NCI-H187 (cell line): Measurements from ENCODE around the gene POLDIP3.
"Not testable (repeated sequence)": the region's sequence is repeated elsewhere in the genome, so short reads cannot be mapped to it uniquely, and the experiment has no call there.

Experiments
- DNase-seq, 2 experiments: peaks; one replicate each; lab custom pipeline; 2025; lab: John Stamatoyannopoulos, UW

POLDIP3 gene

GRCh38 chr22:42585096-42585495, 29.6 kb downstream of the POLDIP3 start:
- DNase-seq, result no peak

- no peak for DNase-seq
These were observed 30.2 kb downstream of the POLDIP3 start for GRCh38 chr22:42584364-42584940.

DNA sequence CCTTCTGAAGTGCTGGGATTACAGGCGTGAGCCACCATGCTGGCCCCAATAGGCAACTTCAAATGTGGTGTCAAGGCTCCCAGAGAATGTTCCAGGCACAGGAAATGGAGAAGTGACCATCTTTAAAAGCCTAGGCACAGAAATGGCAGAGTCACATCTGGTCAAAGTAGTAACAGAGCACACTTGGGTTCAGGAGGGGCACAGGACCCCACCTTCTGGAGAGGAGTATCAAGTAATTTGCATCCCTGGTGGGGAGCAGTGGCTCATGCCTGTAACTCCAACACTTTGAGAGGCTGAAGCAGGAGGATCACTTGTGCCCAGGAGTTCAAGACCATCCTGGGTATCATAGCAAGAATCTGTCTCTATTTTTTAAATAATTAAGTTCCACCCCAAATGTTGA, 31.7 kb downstream of the POLDIP3 start:
- DNase-seq, result no peak

DNA sequence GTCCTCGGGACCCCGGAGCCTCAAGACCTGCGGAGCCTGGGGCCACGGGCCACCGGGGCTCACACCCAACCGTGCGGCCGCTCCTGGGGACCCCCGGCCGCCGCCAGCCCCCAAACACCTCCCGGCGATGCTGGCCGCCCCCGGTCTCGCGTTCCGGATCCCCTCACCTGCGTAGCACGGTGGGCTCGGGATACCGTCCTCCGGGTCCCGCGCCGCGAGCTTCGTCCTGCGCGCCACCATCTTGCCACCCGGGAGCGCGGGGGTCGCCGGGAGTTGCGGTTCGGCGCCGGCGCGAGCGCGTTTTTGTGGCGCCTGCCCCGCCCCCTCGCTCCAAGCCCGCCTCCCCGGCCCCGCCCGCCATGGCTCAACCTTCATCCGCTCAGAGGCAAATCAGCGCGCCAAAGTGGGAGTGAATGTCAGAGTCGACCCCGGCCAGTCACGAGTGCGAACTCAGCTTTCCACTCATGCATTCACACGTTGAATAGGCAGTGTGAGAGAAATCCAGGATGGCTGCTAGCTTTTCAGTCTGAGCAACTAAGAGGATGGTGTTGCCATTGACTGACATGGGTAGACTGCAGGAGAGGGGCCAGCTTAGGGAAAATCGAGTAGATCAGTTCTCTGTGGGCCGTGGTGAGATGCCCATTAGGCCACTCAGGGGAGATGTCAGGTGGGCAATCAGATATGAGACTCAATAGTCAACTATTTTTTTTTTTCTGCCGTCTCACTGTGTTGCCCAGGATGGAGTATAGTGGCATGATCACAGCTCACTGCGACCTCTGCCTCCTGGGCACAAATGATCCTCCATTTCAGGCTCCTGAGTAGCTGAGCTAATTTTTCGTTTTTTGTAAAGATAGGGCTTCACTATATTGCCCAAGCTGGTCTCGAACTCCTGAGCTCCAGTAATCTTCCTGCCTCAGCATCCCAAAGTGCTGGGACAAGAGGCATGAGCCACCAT, 32.6 kb downstream of the POLDIP3 start:
- peak; percentile 9 to 42 for DNase-seq

DNA sequence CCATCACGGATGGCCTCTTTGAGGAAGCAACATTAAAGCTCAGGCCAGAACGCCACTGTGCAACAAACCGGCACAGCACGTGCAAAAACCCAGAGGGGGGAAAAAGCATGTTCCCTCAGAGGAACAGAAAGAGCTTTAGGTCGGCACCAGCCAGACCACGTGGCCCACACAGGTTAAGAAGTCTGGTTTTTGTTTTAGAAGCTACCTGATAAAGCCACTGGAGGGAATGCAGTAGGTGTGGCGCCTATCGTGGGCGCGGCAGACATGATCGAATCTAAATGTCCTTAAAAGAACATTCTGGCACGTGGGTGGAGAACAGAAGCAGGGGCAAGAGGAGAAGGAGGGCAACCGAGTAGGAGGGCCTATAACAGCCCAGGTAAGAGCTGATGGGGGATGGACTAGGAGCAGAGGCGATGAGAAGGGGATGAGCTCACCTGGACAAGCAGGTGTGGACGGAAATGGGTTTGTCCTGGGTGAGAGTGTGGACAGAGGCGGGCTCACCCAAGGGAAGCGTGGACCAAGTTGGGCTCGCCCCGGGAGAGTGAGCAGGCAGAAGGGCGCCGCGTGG, 33.4 kb downstream of the POLDIP3 start:
- not testable (repeated sequence) for DNase-seq

DNA sequence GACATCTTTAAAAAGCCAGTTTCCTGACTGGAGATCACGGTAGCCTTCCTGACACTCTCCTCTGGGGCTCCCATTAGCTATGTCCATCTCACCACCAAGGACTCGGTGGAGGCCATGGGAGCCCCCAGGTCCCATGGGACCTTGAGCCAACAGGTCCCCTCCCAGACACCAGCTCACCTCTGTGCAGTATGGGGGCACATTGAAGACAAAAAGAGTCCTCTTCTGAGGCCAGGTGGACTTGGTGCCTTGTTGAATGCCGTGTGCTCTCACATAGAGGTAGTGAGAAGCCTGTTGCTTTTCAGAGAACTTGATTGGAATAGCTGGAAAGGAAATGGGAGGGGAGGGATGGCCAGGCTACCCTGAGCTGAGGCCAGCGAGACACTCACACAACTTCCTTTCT, 34.6 kb downstream of the POLDIP3 start:
- not testable (repeated sequence) for DNase-seq

- no peak for DNase-seq
These were observed 37.0 kb downstream of the POLDIP3 start for GRCh38 chr22:42577623-42578240.

DNA sequence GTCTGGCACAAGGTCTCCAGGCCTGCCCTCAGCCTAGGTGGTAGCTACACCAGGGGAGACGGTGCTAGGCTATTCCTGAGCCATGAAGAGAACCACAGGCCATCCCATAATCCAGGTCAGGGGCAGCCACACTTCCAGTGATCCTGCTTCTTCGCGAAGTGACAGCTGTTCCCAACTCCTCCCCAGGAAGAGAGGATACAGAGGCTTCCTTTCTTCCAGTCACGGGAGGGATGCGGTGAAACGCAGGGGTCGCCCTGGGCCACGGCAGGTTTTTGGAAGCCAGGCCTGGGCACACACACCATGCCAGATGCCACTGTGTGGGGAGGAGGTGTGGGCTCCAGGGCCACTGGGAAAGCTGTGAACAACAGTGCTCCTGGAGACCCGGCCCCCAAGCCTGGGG, 37.5 kb downstream of the POLDIP3 start:
- not testable (repeated sequence) for DNase-seq

DNA sequence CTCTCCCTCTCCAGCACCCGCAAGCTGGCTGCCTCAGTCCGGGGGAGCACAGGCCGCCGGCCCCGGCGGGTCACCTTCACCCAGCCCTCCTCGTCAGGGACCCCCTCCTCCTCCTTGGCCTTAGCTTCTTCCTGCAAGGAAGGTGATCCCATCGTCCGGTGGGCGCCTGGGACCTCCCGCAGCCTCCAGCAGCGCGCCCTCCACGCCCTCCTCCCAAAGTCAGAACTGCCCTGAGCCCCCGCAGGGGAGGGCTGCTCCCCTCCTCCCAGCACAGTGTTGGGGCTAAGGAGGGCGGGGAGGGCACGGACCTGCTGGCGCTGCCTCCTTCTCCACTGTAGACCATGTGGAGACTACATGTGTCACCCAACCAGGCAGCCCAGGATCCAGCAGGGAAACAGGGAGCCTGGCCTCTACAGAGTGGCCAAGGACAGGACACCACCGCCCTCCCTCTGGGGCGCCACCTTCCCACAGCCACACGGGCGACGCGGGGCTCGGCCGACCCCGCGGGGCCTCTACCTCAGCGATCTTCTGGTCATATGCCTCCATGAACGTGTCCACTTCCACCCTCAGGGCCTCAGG, 38.6 kb downstream of the POLDIP3 start:
- not testable (repeated sequence) for DNase-seq

GRCh38 chr22:42574468-42574867, 40.2 kb downstream of the POLDIP3 start:
- DNase-seq, result not testable (repeated sequence)

DNA sequence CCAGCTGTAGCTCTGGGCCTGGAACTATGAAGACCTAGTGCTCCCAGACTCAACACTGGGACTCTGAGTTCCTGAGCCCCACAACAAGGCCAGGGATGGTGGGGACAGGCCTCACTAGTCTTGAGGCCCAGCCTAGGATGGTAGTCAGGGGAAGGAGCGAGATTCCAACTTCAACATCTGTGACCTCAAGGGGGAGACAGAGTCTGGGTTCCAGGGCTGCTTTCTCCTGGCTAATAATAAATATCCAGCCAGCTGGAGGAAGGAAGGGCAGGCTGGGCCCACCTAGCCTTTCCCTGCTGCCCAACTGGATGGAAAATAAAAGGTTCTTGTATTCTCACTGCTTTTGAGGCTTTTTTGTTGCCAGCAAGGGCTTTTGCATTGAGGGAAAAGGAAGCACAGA, 40.6 kb downstream of the POLDIP3 start:
- not testable (repeated sequence) for DNase-seq

GRCh38 chr22:42571068-42571467, 43.6 kb downstream of the POLDIP3 start:
- not testable (repeated sequence) for DNase-seq

GRCh38 chr22:42570580-42570979, 44.1 kb downstream of the POLDIP3 start:
- not testable (repeated sequence) for DNase-seq

DNA sequence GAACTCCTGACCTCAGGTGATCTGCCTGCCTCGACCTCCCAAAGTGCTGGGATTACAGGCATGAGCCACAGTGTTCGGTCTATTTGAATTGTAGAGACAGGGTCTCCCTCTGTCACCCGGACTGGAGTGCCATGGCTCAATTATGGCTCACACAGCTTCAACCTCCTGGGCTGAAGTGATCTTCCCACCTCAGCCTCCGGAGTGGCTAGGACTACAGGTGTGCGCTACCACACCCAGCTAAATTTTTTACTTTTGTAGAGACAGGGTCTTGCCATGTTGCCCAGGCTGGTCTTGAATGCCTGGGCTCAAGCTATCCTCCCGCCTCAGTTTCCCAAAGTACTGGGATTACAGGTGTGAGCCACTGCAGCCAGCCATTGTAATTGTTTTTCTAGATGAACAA, 46.7 kb downstream of the POLDIP3 start:
- not testable (repeated sequence) for DNase-seq

DNA sequence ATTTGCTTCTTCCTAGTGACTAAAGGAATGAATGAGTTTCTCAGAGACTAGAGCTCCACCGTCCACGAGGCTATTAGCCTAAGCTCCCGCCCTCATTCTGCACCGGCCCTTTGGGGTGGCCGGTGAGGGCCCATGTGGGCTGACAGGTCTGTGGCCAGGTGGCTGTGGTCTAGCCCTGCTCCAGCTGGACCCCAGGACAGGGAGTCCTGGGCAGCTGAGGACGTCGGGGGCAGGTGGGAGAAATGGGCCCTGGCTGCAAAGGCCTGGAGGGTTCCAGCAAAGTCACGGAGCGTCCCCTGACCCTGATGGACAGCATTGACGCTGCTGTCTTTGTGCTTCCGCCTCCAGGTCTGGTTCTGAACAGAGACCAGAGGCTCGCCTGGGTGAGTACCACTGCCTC, 48.7 kb downstream of the POLDIP3 start:
- DNase-seq, result no peak

DNA sequence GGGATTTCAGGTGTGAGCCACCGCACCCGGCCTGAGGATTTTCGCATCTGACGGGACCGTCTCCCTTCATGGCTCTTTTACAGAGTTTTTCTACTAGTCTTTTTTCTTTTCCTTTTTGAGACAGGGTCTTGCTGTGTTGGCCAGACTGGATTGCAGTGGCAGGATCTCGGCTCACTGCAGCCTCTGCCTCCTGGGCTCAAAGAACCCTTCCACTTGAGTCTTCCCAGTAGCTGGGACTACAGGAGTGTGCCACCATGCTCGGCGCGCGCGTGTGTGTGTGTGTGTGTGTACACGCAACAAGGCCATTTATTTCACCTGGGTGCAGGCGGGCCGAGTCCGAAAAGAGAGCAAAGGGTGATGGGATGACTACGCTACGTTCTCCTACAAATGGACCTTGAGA, 50.0 kb downstream of the POLDIP3 start:
- DNase-seq, result no peak

DNA sequence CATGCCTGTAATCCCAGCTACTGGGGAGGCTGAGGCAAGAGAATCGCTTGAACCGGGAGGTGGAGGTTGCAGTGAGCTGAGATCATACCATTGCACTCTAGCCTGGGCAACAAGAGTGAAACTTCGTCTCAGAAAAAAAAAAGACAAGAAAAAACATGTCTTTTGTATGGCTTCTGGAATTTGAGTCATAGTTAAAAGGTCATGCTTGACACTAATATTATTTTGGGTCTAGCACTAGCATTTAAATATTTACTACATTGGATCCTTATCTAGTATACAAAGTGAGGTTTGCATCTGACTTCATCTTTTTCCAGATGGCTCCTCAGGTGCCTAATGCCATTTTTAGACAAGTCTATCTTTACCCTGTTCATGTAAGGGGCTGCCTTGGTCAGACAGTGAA, 50.7 kb downstream of the POLDIP3 start:
- not testable (repeated sequence) for DNase-seq

DNA sequence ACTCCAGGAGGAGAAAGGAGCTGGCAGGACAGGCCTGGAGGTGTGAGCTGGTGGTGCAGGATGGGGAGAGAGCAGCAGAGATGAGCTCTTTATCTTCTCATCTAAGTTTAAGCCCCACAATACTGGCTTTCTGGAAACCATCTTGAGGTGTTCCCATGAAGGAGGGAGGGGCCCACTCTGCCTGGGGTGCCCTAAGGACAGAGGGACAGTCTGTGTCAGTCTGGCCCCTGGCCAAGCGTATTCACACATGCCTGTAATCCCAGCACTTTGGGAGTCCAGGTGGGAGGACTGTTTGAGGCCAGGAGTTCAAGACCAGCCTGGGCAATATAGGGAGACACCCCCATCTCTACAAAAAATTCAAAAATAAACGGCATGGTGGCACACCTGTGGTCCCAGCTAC, 52.0 kb downstream of the POLDIP3 start:
- no peak for DNase-seq

- DNase-seq, result no peak
These were observed 52.4 kb downstream of the POLDIP3 start for GRCh38 chr22:42562279-42562678.

DNA sequence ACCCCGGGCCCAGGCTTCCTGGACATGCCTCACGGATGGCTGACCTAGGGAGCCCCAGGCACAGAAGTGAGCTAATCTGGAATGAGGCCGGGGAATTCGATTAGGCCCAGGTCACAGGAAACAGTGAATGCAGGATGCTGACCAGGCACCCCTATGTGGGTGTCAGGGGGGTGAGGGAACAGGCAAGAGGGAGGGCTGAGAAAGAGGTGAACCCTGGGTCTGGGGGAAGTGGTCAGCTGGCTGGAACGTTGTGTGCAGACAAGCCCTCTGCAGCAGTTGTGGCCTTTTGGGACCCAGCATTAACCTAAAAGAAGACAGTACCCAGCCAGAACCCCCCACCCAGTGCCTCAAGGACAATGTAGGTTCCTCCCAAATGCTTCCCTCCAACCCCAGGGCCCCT, 52.8 kb downstream of the POLDIP3 start:
- DNase-seq, result no peak

DNA sequence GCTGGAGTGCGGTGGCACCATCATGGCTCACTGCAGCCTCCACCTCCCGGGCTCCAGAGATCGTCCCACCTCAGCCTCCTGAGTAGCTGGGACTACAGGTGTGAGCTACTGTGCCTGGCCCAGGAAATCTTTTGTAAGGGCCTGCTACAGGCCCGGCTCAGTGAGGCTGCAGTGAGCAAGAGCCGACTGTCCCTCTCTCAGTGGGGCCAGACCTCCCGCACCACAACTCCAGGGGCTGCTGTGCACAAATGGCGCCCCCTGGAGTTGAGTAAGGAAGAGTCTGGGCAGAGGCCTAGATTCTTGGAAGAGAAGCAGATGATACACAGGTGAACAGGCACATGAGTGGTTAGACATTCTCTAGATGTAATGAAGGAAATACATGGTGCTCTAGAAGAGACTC, 53.9 kb downstream of the POLDIP3 start:
- no peak for DNase-seq

DNA sequence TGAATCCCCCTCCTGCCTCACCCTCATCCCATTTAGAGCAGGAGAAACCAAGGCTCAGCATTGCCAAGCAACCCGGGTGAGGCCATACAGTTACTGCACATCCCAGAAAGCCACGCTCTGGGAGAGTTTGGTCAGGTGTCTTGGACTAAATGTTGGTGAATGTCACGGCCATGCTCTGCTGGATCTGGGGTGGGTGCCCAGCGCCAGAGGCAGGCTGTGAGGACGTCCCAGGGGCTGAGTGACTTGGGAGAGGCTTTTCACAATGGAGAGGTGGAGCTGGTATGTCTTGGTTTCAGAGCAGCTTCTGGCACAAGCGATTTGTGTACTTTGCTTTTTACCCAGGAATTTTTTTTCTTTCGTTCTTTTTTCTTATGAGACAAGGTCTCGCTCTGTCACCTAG, 54.3 kb downstream of the POLDIP3 start:
- no peak for DNase-seq
